ENCODE measurements around the gene KCNA10.
"Not testable (repeated sequence)": the region's sequence is repeated elsewhere in the genome, so short reads cannot be mapped to it uniquely, and the experiment has no call there.

Gene KCNA10

GRCh38 chr1:110533230-110533629, 14.3 kb upstream of the KCNA10 start:
- peak; percentile 19 for DNase-seq

DNA sequence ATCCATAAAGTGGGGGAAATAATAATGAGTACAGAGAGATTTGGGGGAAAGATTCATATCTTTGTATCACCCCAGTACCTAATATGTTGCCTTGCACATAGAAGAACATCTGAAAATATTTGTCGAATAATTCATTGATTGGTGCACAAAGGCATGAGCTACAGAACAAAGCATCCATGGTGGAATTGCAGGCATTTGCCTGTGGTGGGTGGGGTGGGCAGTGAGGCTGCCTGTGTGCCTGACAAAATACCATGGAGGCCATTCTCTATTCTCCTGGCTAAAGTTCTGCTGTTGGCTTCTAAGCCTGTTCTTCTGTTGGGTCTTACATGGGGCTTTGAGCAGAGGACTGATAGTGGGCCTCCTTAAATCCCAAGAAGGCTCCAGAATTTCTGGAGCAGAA, 10.0 kb upstream of the KCNA10 start:
- no peak for DNase-seq

- no peak for DNase-seq
These were observed 7.3 kb upstream of the KCNA10 start for GRCh38 chr1:110526201-110526780.

- DNase-seq, result no peak
These were observed 6.2 kb upstream of the KCNA10 start for GRCh38 chr1:110525249-110525595.

- DNase-seq, result peak; percentile 58
These were observed 5.6 kb upstream of the KCNA10 start for GRCh38 chr1:110524311-110525248.

GRCh38 chr1:110523011-110523410, 4.0 kb upstream of the KCNA10 start:
- DNase-seq, result no peak

GRCh38 chr1:110522560-110522959, 3.6 kb upstream of the KCNA10 start:
- no peak for DNase-seq

DNA sequence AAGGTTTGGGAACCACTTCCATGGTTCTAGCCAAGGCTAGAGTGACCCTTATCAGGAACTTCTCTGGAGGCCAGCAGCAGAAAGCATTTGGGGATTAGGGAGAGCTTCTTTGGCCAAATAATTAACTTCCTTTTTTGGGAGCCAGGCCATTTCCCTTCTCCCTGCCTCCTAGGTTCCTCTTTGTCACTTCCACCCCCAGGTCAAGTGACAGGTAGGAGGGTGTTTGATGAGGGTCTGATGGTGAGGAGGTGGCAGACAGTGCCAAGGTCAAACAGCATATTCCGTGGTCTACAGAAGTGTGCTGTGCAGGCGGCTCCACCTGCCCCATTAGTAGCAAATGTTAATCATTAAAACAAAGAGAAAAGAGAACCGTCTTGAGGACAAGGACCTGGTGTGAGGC, 1.9 kb upstream of the KCNA10 start:
- DNase-seq, result no peak

DNA sequence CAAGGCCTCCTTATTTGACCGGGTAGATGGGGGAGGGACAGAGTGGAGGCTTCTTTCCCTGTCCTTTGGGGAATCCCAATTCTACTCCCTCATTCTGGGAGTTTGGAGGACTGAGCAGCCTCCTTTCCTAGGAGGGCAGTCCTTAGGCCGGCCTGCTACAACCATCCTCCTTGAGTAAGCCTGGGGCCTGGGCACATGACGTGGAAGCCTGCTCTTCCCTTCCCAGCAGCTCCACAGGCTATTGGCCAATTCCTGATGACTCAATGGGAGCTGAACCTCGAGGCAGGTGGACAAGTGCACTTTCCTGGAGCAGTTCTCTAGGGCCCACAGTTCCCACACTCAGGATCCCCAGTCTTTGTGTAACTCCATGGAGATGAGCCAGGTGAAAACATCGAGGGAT, 3.1 kb downstream of the KCNA10 start:
- DNase-seq, result no peak

DNA sequence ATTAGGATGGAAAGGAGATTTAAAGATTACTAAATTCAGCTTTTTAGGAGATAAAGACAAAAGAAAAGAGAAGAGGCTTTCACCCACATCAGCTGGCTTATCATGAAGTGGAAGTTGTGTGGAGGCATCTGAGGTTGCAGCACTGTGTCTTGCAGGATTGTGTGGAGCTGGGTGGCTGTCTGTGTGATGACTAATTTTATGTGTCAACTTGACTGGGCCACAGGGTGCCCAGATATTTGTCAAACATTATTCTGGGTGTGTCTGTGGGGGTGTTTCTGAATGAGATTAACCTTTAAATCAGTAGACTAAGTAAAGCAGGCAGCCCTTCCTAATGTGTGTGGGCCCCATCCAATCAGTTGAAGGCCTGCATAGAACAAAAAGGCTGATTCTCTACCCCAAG, 3.9 kb downstream of the KCNA10 start:
- no peak for DNase-seq

GRCh38 chr1:110513511-110513910, 5.5 kb downstream of the KCNA10 start:
- no peak for DNase-seq

GRCh38 chr1:110511436-110511835, 7.5 kb downstream of the KCNA10 start:
- no peak for DNase-seq

GRCh38 chr1:110510921-110511320, 8.1 kb downstream of the KCNA10 start:
- not testable (repeated sequence) for DNase-seq

DNA sequence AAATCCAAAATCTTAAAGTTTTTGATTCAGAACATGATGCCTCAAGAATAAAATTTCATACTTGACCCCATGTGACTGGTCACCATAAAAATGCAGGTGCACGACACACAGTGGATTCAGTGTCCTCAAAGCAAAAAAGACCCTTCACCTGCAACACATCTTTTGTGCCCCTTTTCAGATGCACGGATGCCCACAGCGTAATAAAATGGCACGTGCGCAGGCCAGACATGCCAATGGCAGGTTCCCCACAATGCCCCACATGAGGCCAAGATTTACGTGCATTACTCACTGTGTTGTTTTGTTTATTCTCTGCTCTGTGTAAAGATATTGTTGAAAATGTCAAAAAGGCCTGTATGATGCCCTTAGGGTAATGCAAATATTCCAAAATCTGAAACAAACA, 9.3 kb downstream of the KCNA10 start:
- DNase-seq, result no peak

DNA sequence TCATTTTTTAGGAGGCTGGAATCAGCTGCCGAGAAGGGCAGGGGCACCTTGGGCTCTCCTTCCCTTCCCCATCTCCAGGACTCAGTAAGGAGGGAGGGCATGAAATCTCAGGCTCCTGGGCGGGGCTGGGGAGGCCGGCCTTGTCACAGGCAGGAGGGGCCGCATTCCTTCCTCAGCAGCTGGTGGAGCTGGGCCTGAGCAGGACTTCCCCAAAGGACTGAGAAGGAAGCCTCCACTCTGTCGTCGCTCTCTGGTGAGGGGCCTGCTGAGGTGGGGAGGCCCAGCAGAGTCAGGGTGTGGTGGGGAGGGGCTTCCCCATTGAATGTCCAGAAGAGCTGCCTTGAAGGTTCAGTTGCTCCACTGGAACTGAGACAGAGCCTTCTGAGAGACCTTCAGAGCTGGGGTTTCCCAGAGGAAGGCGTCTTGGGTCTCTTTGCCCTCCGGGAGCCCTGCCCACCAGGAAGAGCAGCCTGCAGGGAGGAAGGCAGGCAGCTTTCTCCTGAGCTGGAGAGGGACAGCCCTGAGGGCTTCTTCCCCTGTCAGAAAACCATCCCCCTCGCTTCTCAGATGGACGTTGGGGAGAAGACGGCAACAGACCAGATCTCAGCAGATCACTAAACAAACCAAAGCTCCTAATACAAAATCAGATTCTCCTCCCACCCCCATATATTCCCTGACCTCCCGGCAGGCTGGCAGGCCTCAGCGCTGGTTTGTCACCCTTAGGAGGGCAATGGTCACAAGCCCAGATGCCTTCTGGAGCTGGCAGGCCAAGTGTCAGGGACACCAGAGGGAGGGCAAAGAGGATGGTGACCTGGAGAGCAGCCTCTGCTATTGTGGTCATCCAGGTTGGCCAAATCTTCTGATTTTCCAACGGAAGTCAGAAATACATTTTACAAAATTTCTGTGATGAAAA, 10.7 kb downstream of the KCNA10 start:
- DNase-seq, result no peak

GRCh38 chr1:110506541-110506940, 12.4 kb downstream of the KCNA10 start:
- DNase-seq, result no peak

- DNase-seq, result no peak
These were observed 13.4 kb downstream of the KCNA10 start for GRCh38 chr1:110505596-110505995.

GRCh38 chr1:110504226-110504625, 14.7 kb downstream of the KCNA10 start:
- no peak for DNase-seq

DNA sequence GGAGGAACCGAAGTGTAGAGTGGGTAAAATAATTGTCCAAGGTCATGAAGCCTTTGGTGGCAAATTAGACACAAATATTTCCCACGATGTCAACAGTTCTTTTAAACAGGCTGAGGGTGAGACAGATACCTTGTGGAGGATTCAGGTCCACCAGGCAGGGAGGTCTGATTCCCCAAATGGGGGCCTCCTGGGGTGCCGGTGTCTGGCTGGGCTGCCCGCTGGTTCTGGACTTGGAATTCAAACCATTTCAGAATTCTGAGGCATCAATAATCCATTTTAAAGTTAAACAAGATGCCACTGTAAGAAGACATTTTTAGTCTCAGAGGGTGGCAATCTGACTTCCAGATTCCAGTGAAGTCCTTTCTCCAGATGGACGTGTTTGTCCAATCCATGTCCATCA, 15.5 kb downstream of the KCNA10 start:
- no peak for DNase-seq

- peak; percentile 46 for DNase-seq
These were observed 16.4 kb downstream of the KCNA10 start for GRCh38 chr1:110502402-110503151.

GRCh38 chr1:110501488-110502132, 17.4 kb downstream of the KCNA10 start:
- no peak for DNase-seq

DNA sequence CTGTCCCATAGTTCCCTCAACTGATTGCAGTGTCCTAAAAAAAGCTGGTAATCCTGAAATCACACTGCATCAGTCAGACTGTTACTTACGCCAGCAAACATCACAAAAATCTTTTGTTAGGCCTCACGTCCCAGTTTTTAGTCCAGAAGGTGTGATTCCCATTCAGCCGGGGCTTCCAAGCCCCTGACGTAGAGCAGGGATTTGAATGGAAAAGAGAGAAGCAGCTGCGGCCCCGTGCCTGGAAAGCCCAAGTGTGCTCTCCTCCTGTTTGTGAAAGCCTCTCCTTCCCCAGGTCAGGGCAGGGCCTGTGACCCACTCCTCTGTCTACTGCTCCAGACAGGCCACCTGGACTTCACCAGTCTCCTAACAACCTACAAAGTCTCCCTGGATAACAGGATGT, 20.7 kb downstream of the KCNA10 start:
- DNase-seq, result no peak
